ENCODE results near the gene CLDN8.

The CLDN8 gene

GRCh38 chr21:30164796-30165195, 51.1 kb downstream of the CLDN8 start:
- in situ Hi-C loops (cut with MboI; ENCODE audit: low pct_unique_long_range_greater_than_20kb, low sequenced_read_pairs, unreplicated experiment): no loop called here
- TF ChIP-seq CTCF (IDR thresholded peaks at IDR 0.05; ENCODE audit: extremely low read depth, insufficient read depth, missing control alignments): no peak
- DNase-seq (ENCODE audit: low spot score): no peak
